Tibial nerve (tissue), 3 donors: ENCODE results near the gene VMP1.

Source experiments
- CTCF ChIP-seq, 5 experiments: fragments of 200-600 bp in 3 of 5; fragments of 450-650 bp in 2 of 5; sonication (generic) in 3 of 5; IDR thresholded peaks; one replicate each; pipeline ENCODE4 v1.5.1; 2016 to 2019; ENCODE audit warnings: antibody characterized with exemption in 5 of 5, mild to moderate bottlenecking in 3 of 5, moderate library complexity in 2 of 5
- POLR2A ChIP-seq, 2 donors: fragments of 450-650 bp; IDR thresholded peaks; one replicate each; pipeline ENCODE4 v1.6.1; 2017; ENCODE audit warnings: antibody characterized with exemption in 2 of 2, mild to moderate bottlenecking in 2 of 2, moderate library complexity in 2 of 2

DNA sequence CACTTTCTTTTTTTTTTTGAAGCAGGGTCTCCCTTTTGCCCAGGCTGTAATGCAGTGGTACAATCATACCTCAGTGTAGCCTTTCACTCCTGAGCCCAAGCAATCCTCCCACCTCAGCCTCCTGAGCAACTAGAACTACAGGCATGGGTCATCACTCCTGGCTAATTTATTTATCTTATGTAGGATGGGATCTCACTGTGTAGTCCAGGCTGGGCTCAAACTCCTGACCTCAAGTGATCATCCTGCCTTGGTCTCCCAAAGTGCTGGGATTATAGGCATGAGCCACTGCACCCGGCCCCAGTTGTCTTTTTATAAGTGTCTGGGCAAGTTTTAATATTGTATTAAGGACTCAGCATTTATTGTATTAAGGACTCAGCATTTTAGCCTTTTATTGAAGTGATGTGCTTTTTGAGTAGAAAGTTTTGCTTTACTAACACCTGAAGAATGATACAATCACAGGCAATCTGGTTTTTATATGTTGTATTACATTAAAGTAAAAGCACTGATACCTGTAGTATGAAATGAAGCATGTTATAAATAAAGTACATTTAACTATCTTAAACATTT lies 22.9 kb downstream of the VMP1 start:
- TF ChIP-seq CTCF (IDR thresholded peaks at IDR 0.05) (no peak), POLR2A (IDR thresholded peaks at IDR 0.05) (no peak)
